GM12872 (cell line): ENCODE measurements around the gene MORF4L1.

Experiments used
- CTCF ChIP-seq: IDR thresholded peaks from 3 replicates; pipeline ENCODE4 v1.5.1; 2011; ENCODE audit warnings: low read depth, mild to moderate bottlenecking, low read length, moderate library complexity; ENCODE audit not compliant: insufficient read depth

MORF4L1 gene

GRCh38 chr15:78837543-78837942 is 35.1 kb upstream of the MORF4L1 start:
- no peak for TF ChIP-seq CTCF

GRCh38 chr15:78838489-78838888 is 34.2 kb upstream of the MORF4L1 start:
- no peak for TF ChIP-seq CTCF

- TF ChIP-seq CTCF, result no peak
Observed at GRCh38 chr15:78840661-78841375, 31.9 kb upstream of the MORF4L1 start.

DNA sequence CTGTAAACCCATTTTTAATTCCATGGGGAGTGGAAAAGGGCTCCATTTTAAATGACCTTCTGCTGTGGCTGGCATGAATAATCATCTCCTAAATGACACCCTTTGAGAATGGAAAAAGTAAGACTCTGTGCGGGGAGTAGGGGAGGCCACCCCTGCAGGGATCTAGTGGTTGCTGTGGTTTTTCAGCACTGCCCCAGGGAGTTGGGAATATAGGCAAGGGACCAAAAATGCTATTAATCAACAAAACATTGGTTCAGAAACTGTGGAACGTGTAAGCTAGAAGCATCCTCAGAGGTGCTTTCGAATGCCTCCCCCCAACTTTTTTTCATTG is 31.3 kb upstream of the MORF4L1 start:
- no peak for TF ChIP-seq CTCF

DNA sequence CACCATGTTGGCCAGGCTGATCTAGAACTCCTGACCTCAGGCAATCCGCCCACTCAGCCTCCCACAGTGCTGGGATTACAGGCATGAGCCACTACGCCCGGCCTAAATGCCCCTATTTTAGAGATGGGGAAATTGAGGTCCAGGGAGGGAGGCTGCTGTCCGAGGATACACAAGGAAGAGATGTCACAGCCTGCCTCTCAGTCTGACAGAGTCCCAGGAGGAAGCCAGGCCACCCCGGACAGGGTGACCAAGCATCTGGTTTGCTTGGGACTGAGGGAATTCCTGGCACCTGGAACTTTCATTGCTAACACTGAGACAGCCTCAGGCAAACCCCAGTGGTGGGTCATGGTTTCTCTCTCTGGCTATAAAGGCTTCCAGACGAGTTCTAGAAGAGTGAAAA is 30.8 kb upstream of the MORF4L1 start:
- TF ChIP-seq CTCF, result no peak

DNA sequence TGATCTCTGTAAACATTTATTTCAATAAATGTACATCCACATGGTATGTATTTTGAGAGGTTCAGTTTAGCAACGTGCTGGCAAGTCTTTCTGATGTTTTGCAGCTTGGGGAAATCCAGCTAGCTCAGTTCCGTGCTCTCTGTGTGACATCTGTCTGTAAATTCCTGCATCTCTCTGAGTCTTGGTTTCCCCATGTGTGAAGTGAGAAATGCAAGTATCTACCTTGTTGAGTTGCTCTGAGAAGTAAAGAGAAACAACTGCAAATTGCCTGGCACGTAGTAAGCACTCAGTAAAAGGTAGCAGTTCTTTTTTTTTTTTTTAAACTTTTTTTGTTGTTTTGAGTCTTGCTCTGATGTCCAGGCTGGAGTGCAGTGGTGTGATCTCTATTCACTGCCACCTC is 30.2 kb upstream of the MORF4L1 start:
- no peak for TF ChIP-seq CTCF

DNA sequence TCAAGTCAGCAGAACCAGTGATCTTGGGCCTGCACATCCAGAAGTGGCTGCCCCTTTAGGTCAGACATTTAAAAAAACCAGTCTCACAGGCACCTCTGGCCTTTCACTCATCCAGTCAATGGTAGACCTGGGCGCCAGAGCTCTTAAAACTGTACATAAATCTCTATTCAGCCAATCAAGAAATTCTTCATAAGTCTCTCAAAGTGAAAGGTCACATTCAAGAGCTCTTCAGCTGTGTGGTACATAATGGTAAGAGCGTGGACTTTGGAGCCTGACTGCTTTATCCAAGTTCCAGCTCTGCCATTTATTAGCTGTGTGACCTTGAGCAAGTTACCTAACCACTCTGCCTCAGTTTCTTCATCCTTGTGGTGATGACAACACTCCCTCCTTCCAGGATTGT is 22.3 kb upstream of the MORF4L1 start:
- TF ChIP-seq CTCF, result no peak
